CD4-positive, alpha-beta memory T cell (primary cell): Measurements from ENCODE around the gene HOXC13. TPM values are rescaled to one million over a fixed set of nuclear protein-coding genes. Genes with fewer than 3 reads are reported as not detected.

Experiments
- CTCF ChIA-PET: fragments of 350-600 bp; sonication (Branson Sonifier 250); formaldehyde crosslinking; loops from one replicate; lab custom pipeline; 2021; ENCODE audit warnings: inconsistent platforms; ENCODE audit not compliant: partially characterized antibody; lab: Charles Lee
- POLR2A ChIA-PET: fragments of 350-600 bp; sonication (Branson Sonifier 250); formaldehyde crosslinking; loops from one replicate; lab custom pipeline; 2021; ENCODE audit not compliant: partially characterized antibody; lab: Charles Lee
- DNase-seq, 5 donors: peaks; one replicate each; pipeline versions ENCODE4 v3.0.0 to v3.0.0-alpha.2; 2020 to 2022; ENCODE audit warnings: mixed read lengths in 1 of 5
- H3K27ac ChIP-seq: one replicate; pipeline ENCODE4 v1.7.0; 2013; ENCODE audit warnings: low read depth, low read length
- H3K27me3 ChIP-seq: 2 replicates; pipeline ENCODE4 v1.7.0; 2013; ENCODE audit warnings: mild to moderate bottlenecking, low read length, moderate library complexity; ENCODE audit not compliant: insufficient read depth
- H3K36me3 ChIP-seq: 2 replicates; pipeline ENCODE4 v1.7.0; 2013; ENCODE audit warnings: mild to moderate bottlenecking, low read length, moderate library complexity; ENCODE audit not compliant: insufficient read depth
- H3K4me1 ChIP-seq: 2 replicates; pipeline ENCODE4 v1.7.0; 2013; ENCODE audit warnings: mild to moderate bottlenecking, low read length, moderate library complexity; ENCODE audit not compliant: insufficient read depth
- H3K4me3 ChIP-seq, 2 donors: one replicate each; pipeline ENCODE4 v1.7.0; 2013; ENCODE audit warnings: low read length in 2 of 2, mild to moderate bottlenecking in 1 of 2
- H3K9me3 ChIP-seq, 2 donors: one replicate each; pipeline ENCODE4 v1.7.0; 2013; ENCODE audit warnings: low read length in 2 of 2, control low read depth in 1 of 2; ENCODE audit not compliant: control insufficient read depth in 1 of 2
- H3K27ac Mint-ChIP-seq, 7 donors: one replicate each; pipeline ENCODE4 v1.8.0; 2020 to 2021; ENCODE audit warnings: mixed read lengths in 7 of 7, mild to moderate bottlenecking in 6 of 7, inconsistent platforms in 3 of 7, moderate library complexity in 3 of 7
- H3K27me3 Mint-ChIP-seq, 2 donors: one replicate each; pipeline ENCODE4 v1.8.0; 2020 to 2021; ENCODE audit warnings: mixed read lengths in 2 of 2
- H3K36me3 Mint-ChIP-seq, 2 donors: one replicate each; pipeline ENCODE4 v1.8.0; 2020 to 2021; ENCODE audit warnings: mixed read lengths in 2 of 2, inconsistent platforms in 1 of 2, mild to moderate bottlenecking in 1 of 2
- H3K4me1 Mint-ChIP-seq, 4 donors: one replicate each; pipeline ENCODE4 v1.8.0; 2020 to 2021; ENCODE audit warnings: mixed read lengths in 4 of 4, mild to moderate bottlenecking in 1 of 4
- H3K4me3 Mint-ChIP-seq, 8 donors: one replicate each; pipeline ENCODE4 v1.8.0; 2020 to 2021; ENCODE audit warnings: mixed read lengths in 8 of 8, mild to moderate bottlenecking in 7 of 8, moderate library complexity in 6 of 8, inconsistent platforms in 3 of 8
- H3K9me3 Mint-ChIP-seq, 8 donors: one replicate each; pipeline ENCODE4 v1.8.0; 2020 to 2021; ENCODE audit warnings: mixed read lengths in 8 of 8, mild to moderate bottlenecking in 5 of 8, inconsistent platforms in 3 of 8, moderate library complexity in 1 of 8
- intact Hi-C: fragments of 100-400 bp; cut with micrococcal nuclease; formaldehyde crosslinking; loops from one replicate; pipeline ENCODE4 v1.15.1; 2023
- polyA plus RNA-seq, 2 donors: library from polyadenylated mRNA; unstranded; fragments of 300-500 nt; fragmentation: Illumina TruSeq; gene quantifications; one replicate each; pipeline ENCODE4 v1.2.3, GENCODE V29; 2021
- total RNA-seq, 2 experiments: library from RNA; stranded (reverse); gene quantifications; one replicate each; pipeline ENCODE4 v1.2.3, GENCODE V29; 2021

HOXC13 gene
- total and polyA plus RNA-seq, 4 experiments from 2014 or later: not detected

- Histone ChIP-seq H3K9me3 (no peaks in the 10 kb centered on the region), H3K36me3 (no peaks in the 10 kb centered on the region), H3K4me1 (peaks cover 36% of the 10 kb centered on the region), H3K27ac (no peak within 1 kb of the TSS), H3K27me3 (peaks cover 94% of the 10 kb centered on the region), H3K4me3 (no peak within 1 kb of the TSS)
- peaks cover 0 to 1% of the 10 kb centered on the region in 2 donors for H3K36me3 Mint-ChIP-seq
- peaks cover 76 to 82% of the 10 kb centered on the region in 2 donors for H3K27me3 Mint-ChIP-seq
- POLR2A ChIA-PET: no interaction called here
- H3K4me1 Mint-ChIP-seq: peaks cover 15 to 57% (median 29%) of the 10 kb centered on the region in 4 donors
- DNase-seq: peak in 4 of 5 donors; percentile 42 to 73 (median 45)
- peaks cover 0 to 36% (median 6%) of the 10 kb centered on the region in 8 donors for H3K9me3 Mint-ChIP-seq
- CTCF ChIA-PET: interaction anchor here (0.6 to 2.4 kb wide), 5 partner anchors 207 to 369 kb away, joined by 3 to 8 read pairs (median 3); no protein-coding TSS in a partner anchor
- intact Hi-C loops: loop anchor here (5.0 kb wide), 1 partner anchor 33 kb away; the partner anchor contains the start of gene HOXC12
- H3K27ac Mint-ChIP-seq: peak within 1 kb of the TSS in 5 of 7 donors; percentile 42 to 93 (median 75)
- peak within 1 kb of the TSS; percentile 48 to 88 (median 70) for H3K4me3 Mint-ChIP-seq
These were observed 46.5 kb downstream of the HOXC13 start, which contains the start of gene HOXC10 for GRCh38 chr12:53984901-53985691. TSS of gene HOXC10 (plus strand) at chr12:53985146. CDS start at chr12:53985260, 114 bp downstream.

- POLR2A ChIA-PET: no interaction called here
- peaks cover 19 to 62% (median 34%) of the 10 kb centered on the region in 4 donors for H3K4me1 Mint-ChIP-seq
- H3K27ac ChIP-seq: no peak overlapping the region
- no peak overlapping the region for H3K4me3 ChIP-seq
- H3K36me3 Mint-ChIP-seq: peaks cover 0 to 1% of the 10 kb centered on the region in 2 donors
- CTCF ChIA-PET: interaction anchor here (1.2 to 2.4 kb wide), 5 partner anchors 45 to 229 kb away, joined by 3 to 8 read pairs (median 3); no protein-coding TSS in a partner anchor
- H3K27me3 ChIP-seq: peaks cover 94% of the 10 kb centered on the region
- H3K4me3 Mint-ChIP-seq: peak overlapping the region in 7 of 8 donors; percentile 25 to 88 (median 72)
- peak overlapping the region in 2 of 7 donors; percentile 7 to 93 for H3K27ac Mint-ChIP-seq
- H3K4me1 ChIP-seq: peaks cover 36% of the 10 kb centered on the region
- H3K27me3 Mint-ChIP-seq: peaks cover 77 to 84% of the 10 kb centered on the region in 2 donors
- intact Hi-C loops: loop anchor here (5.0 kb wide), 1 partner anchor 33 kb away; the partner anchor contains the start of gene HOXC12
- peaks cover 0 to 34% (median 5%) of the 10 kb centered on the region in 8 donors for H3K9me3 Mint-ChIP-seq
- H3K36me3 ChIP-seq: no peaks in the 10 kb centered on the region
- H3K9me3 ChIP-seq: no peaks in the 10 kb centered on the region
- no peak for DNase-seq
These were observed 47.0 kb downstream of the HOXC13 start for GRCh38 chr12:53985692-53985993.

GRCh38 chr12:53985994-53986685 is 47.5 kb downstream of the HOXC13 start:
- peaks cover 0 to 30% (median 5%) of the 10 kb centered on the region in 8 donors for H3K9me3 Mint-ChIP-seq
- H3K27ac Mint-ChIP-seq: peak overlapping the region in 3 of 7 donors; percentile 22 to 84 (median 75)

GRCh38 chr12:53986686-53987483 is 48.3 kb downstream of the HOXC13 start:
- Mint-ChIP-seq H3K4me1 (peaks cover 19 to 62% (median 33%) of the 10 kb centered on the region in 4 donors), H3K27ac (peak overlapping the region in 3 of 7 donors; percentile 22 to 75 (median 55)), H3K9me3 (peaks cover 0 to 30% (median 5%) of the 10 kb centered on the region in 8 donors), H3K27me3 (peaks cover 78 to 83% of the 10 kb centered on the region in 2 donors), H3K36me3 (peaks cover 0 to 1% of the 10 kb centered on the region in 2 donors), H3K4me3 (peak overlapping the region in 3 of 8 donors; percentile 25 to 76 (median 35))
- Histone ChIP-seq H3K9me3 (no peaks in the 10 kb centered on the region), H3K4me1 (peaks cover 36% of the 10 kb centered on the region), H3K4me3 (no peak overlapping the region), H3K27me3 (peaks cover 95% of the 10 kb centered on the region), H3K27ac (no peak overlapping the region), H3K36me3 (no peaks in the 10 kb centered on the region)
- intact Hi-C loops: loop anchor here (5.0 kb wide), 1 partner anchor 35 kb away; the partner anchor contains the start of gene HOXC12
- ChIA-PET POLR2A (interaction anchor here (1.1 kb wide), 1 partner anchor 12 kb away, joined by 3 read pairs; no protein-coding TSS in a partner anchor), CTCF (interaction anchor here (1.0 to 2.4 kb wide), 5 partner anchors 14 to 215 kb away, joined by 3 to 8 read pairs (median 3); partner anchors contain the start of gene HOXC11)
- DNase-seq: no peak

More at GRCh38 chr12:53985994-53986685, 47.5 kb downstream of the HOXC13 start:
- Histone ChIP-seq H3K4me1 (peaks cover 36% of the 10 kb centered on the region), H3K36me3 (no peaks in the 10 kb centered on the region), H3K9me3 (no peaks in the 10 kb centered on the region), H3K27ac (no peak overlapping the region), H3K4me3 (no peak overlapping the region), H3K27me3 (peaks cover 94% of the 10 kb centered on the region)
- DNase-seq: no peak
- peaks cover 77 to 84% of the 10 kb centered on the region in 2 donors for H3K27me3 Mint-ChIP-seq
- CTCF ChIA-PET: interaction anchor here (1.0 to 2.4 kb wide), 6 partner anchors 32 to 229 kb away, joined by 3 to 8 read pairs (median 3); no protein-coding TSS in a partner anchor
- peaks cover 19 to 62% (median 33%) of the 10 kb centered on the region in 4 donors for H3K4me1 Mint-ChIP-seq
- H3K36me3 Mint-ChIP-seq: peaks cover 0 to 1% of the 10 kb centered on the region in 2 donors
- POLR2A ChIA-PET: interaction anchor here (0.5 kb wide), 1 partner anchor 288 kb away, joined by 3 read pairs; no protein-coding TSS in a partner anchor
- H3K4me3 Mint-ChIP-seq: peak overlapping the region in 6 of 8 donors; percentile 30 to 76 (median 60)
- intact Hi-C loops: loop anchor here (5.0 kb wide), 1 partner anchor 34 kb away; the partner anchor contains the start of gene HOXC12

- H3K9me3 Mint-ChIP-seq: peaks cover 0 to 24% (median 4%) of the 10 kb centered on the region in 8 donors
- peak overlapping the region in 1 of 8 donors; percentile 17 for H3K4me3 Mint-ChIP-seq
- ChIA-PET CTCF (interaction anchor here (0.8 to 1.5 kb wide), 8 partner anchors 15 to 224 kb away, joined by 3 to 4 read pairs (median 3); partner anchors contain the start of gene HOXC11), POLR2A (interaction anchor here (1.1 kb wide), 1 partner anchor 12 kb away, joined by 3 read pairs; no protein-coding TSS in a partner anchor)
- peak overlapping the region in 1 of 7 donors; percentile 75 for H3K27ac Mint-ChIP-seq
- H3K4me1 ChIP-seq: peaks cover 36% of the 10 kb centered on the region
- intact Hi-C loops: loop anchor here (5.0 kb wide), 1 partner anchor 36 kb away; the partner anchor contains the start of gene HOXC12
- H3K27me3 Mint-ChIP-seq: peaks cover 80 to 84% of the 10 kb centered on the region in 2 donors
- peaks cover 19 to 62% (median 33%) of the 10 kb centered on the region in 4 donors for H3K4me1 Mint-ChIP-seq
- DNase-seq: no peak
- no peaks in the 10 kb centered on the region for H3K36me3 ChIP-seq
- no peak overlapping the region for H3K27ac ChIP-seq
- peaks cover 95% of the 10 kb centered on the region for H3K27me3 ChIP-seq
- no peaks in the 10 kb centered on the region for H3K9me3 ChIP-seq
- peaks cover 0 to 1% of the 10 kb centered on the region in 2 donors for H3K36me3 Mint-ChIP-seq
- H3K4me3 ChIP-seq: no peak overlapping the region
These were observed 49.2 kb downstream of the HOXC13 start for GRCh38 chr12:53987787-53988230.
